Measurements from ENCODE around the gene XRCC2.
"Not testable (repeated sequence)": the region's sequence is repeated elsewhere in the genome, so short reads cannot be mapped to it uniquely, and the experiment has no call there.

XRCC2 gene

DNA sequence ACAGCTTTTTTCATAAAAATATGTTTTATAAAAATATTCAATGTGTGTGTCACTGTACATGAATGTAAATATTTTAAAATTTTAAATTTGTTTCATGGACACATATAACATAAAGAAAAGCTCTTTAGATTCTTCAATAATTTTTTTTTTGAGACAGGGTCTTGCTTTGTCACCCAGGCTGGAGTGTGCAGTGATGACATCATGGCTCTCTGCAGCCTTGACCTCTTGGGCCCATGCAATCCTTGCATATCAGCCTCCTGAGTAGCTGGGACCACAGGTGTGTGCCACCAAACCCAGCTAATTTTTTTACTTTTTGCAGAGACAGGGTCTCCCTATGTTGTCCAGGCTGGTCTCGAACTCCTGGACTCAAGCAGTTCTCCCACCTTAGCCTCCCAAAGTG is 9.9 kb downstream of the XRCC2 start:
- no peak overlapping the region for H3K4me2 ChIP-seq
- H3K27ac ChIP-seq: no peak overlapping the region
- H4K20me1 ChIP-seq: peaks cover 0 to 60% (median 29%) of the 10 kb centered on the region in 11 experiments; a peak in 10 of 22 replicates
- H3K9ac ChIP-seq: no peak overlapping the region
- H3K36me3 ChIP-seq: peaks cover 0 to 99% (median 75%) of the 10 kb centered on the region in 11 experiments; a peak in 19 of 22 replicates
- TF ChIP-seq Cebpa-rat (IDR thresholded peaks at IDR 0.05): no peak
- H3K4me1 ChIP-seq: peaks cover 0 to 7% (median 0%) of the 10 kb centered on the region in 10 experiments; a peak in 6 of 20 replicates
- H3K27me3 ChIP-seq: no peaks in the 10 kb centered on the region
- H3K4me3 ChIP-seq: no peak overlapping the region
- H3K9me3 ChIP-seq (replicated peaks in 1 of 11): no peaks in the 10 kb centered on the region

DNA sequence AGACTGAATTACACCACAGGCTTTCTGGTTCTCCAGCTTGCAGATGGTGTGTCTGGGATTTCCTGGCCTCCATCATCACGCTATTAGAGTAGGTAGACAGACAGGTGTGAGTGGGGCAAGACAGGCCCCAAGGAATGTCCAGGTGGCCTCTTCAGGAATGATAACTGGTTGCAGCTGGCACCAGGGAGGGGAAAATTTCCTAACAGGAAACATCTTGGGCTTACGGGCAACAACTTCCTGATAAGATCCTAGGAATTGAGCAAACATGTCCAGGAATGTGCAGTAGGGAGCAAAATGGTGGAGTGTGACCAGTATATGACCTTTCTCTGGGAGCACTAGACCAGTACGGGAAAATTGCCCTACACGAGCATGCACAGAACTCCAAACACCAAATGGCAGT is 11.3 kb downstream of the XRCC2 start:
- Histone ChIP-seq H3K4me2 (no peak overlapping the region; a peak in 1 of 22 replicates), H3K9ac (no peak overlapping the region), H3K4me1 (peaks cover 0 to 7% (median 0%) of the 10 kb centered on the region in 10 experiments; a peak in 6 of 20 replicates), H3K36me3 (peaks cover 0 to 99% (median 77%) of the 10 kb centered on the region in 11 experiments; a peak in 20 of 22 replicates), H4K20me1 (peaks cover 0 to 52% (median 18%) of the 10 kb centered on the region in 11 experiments; a peak in 10 of 22 replicates), H3K9me3 (replicated peaks in 1 of 11) (no peaks in the 10 kb centered on the region), H3K4me3 (no peak overlapping the region), H3K27me3 (no peaks in the 10 kb centered on the region), H3K27ac (peak overlapping the region in 1 of 11 experiments; percentile 9; a peak in 1 of 22 replicates)
- TF ChIP-seq Cebpa-rat (IDR thresholded peaks at IDR 0.05): no peak

DNA sequence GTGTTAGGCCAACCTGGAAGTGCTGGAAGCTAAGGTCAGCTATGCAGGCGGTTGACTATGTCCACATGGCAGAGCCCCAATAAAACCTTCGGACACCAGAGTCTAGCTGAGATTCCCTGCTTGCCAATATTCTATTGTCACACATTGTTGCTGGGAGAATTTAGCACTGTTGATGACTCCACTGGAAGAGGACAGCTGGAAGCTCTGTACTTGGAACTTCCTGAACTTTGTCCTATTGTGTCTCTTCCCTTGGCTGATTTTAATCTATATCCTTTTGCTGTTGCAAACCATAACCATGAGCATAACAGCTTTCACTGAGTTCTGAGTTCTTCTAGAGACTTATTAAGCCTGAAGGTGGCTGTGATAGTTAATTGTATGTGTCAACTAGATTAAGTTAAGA is 12.0 kb downstream of the XRCC2 start:
- Histone ChIP-seq H3K4me1 (peaks cover 0 to 7% (median under 1%) of the 10 kb centered on the region in 10 experiments; a peak in 7 of 20 replicates), H3K4me2 (no peak overlapping the region), H3K9me3 (replicated peaks in 1 of 11) (no peaks in the 10 kb centered on the region), H3K27me3 (no peaks in the 10 kb centered on the region), H3K27ac (no peak overlapping the region), H3K36me3 (peaks cover 0 to 99% (median 77%) of the 10 kb centered on the region in 11 experiments; a peak in 20 of 22 replicates), H3K4me3 (no peak overlapping the region), H3K9ac (no peak overlapping the region), H4K20me1 (peaks cover 0 to 45% (median 15%) of the 10 kb centered on the region in 11 experiments; a peak in 9 of 22 replicates)
- TF ChIP-seq Cebpa-rat (IDR thresholded peaks at IDR 0.05): no peak

GRCh38 chr7:152663148-152663740 is 12.7 kb downstream of the XRCC2 start:
- Histone ChIP-seq H3K4me2 (no peak overlapping the region), H4K20me1 (peaks cover 0 to 43% (median 16%) of the 10 kb centered on the region in 11 experiments; a peak in 9 of 22 replicates), H3K9ac (no peak overlapping the region), H3K4me1 (peaks cover 0 to 12% (median 4%) of the 10 kb centered on the region in 10 experiments; a peak in 9 of 20 replicates), H3K27ac (no peak overlapping the region), H3K4me3 (no peak overlapping the region), H3K27me3 (no peaks in the 10 kb centered on the region), H3K36me3 (peaks cover 0 to 99% (median 77%) of the 10 kb centered on the region in 11 experiments; a peak in 20 of 22 replicates), H3K9me3 (replicated peaks in 1 of 11) (no peaks in the 10 kb centered on the region)
- no peak for TF ChIP-seq Cebpa-rat (IDR thresholded peaks at IDR 0.05)

DNA sequence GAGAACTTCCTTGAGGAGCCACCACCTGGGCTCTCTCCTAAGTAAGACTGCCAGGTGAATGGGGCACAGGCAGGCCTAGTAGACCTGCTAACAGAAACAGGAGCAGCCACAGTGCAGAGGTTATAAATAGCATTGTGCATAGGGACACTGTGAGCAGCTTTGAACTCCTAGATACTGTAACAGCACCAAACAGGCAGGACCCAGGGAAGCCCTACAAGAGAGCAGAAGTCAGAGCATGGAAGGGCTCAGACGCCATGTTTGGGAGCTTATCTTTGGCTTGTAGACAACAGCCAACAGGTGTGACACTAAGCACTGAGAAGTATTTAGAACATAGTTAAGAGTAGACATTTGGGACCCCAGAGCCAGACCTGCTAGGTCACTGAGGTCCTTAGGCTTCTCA is 14.5 kb downstream of the XRCC2 start:
- no peak overlapping the region for H3K27ac ChIP-seq
- no peak overlapping the region for H3K4me2 ChIP-seq
- H3K4me3 ChIP-seq: no peak overlapping the region
- peaks cover 0 to 43% (median 16%) of the 10 kb centered on the region in 11 experiments; a peak in 9 of 22 replicates for H4K20me1 ChIP-seq
- H3K9ac ChIP-seq: no peak overlapping the region
- H3K4me1 ChIP-seq: peaks cover 0 to 16% (median 4%) of the 10 kb centered on the region in 10 experiments; a peak in 8 of 20 replicates
- no peak for TF ChIP-seq Cebpa-rat (IDR thresholded peaks at IDR 0.05)
- no peaks in the 10 kb centered on the region for H3K27me3 ChIP-seq
- H3K36me3 ChIP-seq: peaks cover 0 to 99% (median 76%) of the 10 kb centered on the region in 11 experiments; a peak in 20 of 22 replicates
- no peaks in the 10 kb centered on the region for H3K9me3 ChIP-seq (replicated peaks in 1 of 11)

DNA sequence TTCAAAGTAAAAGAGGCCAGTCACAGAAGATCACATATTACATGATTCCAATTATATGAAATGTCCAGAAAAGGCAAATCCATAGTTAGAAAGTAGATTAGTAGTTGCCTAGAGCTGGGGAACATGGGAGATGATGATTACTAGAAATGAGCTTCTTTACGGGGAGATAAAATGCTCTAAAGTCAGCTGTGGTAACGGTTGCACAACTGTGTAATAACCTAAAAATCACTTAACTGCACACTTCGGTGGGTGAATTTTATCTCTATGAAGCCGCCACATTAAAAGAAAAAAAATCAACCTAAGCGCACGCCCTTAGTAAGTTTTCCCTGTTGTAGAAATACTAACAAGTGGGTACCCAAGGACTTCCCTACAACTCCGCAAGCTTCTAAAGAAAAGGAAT is 15.9 kb downstream of the XRCC2 start:
- H3K4me2 ChIP-seq: no peak overlapping the region
- peaks cover 0 to 16% (median 4%) of the 10 kb centered on the region in 10 experiments; a peak in 8 of 20 replicates for H3K4me1 ChIP-seq
- H3K4me3 ChIP-seq: no peak overlapping the region
- H3K9me3 ChIP-seq (replicated peaks in 1 of 11): no peaks in the 10 kb centered on the region
- no peak overlapping the region for H3K27ac ChIP-seq
- no peaks in the 10 kb centered on the region for H3K27me3 ChIP-seq
- H4K20me1 ChIP-seq: peaks cover 0 to 38% (median 16%) of the 10 kb centered on the region in 11 experiments; a peak in 9 of 22 replicates
- peaks cover 0 to 100% (median 80%) of the 10 kb centered on the region in 11 experiments; a peak in 20 of 22 replicates for H3K36me3 ChIP-seq
- no peak for TF ChIP-seq Cebpa-rat (IDR thresholded peaks at IDR 0.05)
- no peak overlapping the region for H3K9ac ChIP-seq

DNA sequence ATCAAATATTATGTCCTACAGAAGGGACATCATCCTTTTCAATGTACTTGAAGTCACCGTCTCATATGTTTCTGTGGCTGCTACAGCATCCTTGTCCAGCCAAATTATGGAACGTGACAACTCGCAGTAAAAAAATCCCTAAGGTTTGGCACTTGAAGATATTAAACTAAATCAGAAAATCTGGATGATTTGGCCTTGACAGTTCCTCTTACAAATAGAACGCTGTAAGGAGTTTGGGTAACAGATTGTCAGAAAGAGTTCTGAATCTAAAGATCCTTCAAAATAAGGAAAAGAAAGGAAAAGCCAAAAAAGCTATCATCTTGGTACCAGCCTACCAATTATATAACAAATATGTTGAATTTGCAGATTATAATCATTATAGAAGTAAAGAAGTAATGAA is 21.0 kb downstream of the XRCC2 start:
- H3K9ac ChIP-seq: no peak overlapping the region
- peaks cover 0 to 12% (median 0%) of the 10 kb centered on the region in 10 experiments; a peak in 5 of 20 replicates for H3K4me1 ChIP-seq
- H3K36me3 ChIP-seq: peaks cover 0 to 100% (median 95%) of the 10 kb centered on the region in 11 experiments; a peak in 20 of 22 replicates
- no peaks in the 10 kb centered on the region for H3K27me3 ChIP-seq
- peaks cover 0 to 2% (median 0%) of the 10 kb centered on the region in 11 experiments; a peak in 1 of 22 replicates for H3K9me3 ChIP-seq (replicated peaks in 1 of 11)
- TF ChIP-seq Cebpa-rat (IDR thresholded peaks at IDR 0.05): no peak
- no peak overlapping the region for H3K4me2 ChIP-seq
- no peak overlapping the region for H3K27ac ChIP-seq
- H4K20me1 ChIP-seq: peaks cover 0 to 8% (median 0%) of the 10 kb centered on the region in 11 experiments; a peak in 5 of 22 replicates
- H3K4me3 ChIP-seq: no peak overlapping the region

DNA sequence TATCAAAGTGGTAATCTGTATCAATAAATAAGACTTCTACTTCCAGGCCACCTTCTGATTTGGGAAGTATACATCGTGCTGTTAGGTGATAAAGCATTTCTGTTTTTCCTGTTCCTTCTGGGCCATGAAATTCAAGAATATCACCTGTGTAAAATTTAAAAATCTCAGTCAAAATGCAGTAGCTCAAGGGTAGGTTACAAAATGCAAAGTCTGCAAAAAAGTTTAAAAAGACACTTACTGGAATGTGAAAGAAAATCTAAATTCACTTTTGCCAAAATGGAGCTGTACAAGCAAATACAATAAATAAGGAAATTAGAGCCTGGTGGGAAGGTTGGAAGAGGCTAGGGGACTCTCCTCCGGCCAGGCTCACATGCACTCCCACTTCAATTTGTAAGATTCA is 26.7 kb downstream of the XRCC2 start:
- H3K36me3 ChIP-seq: peaks cover 19 to 100% (median 95%) of the 10 kb centered on the region in 11 experiments; a peak in 21 of 22 replicates
- H4K20me1 ChIP-seq: no peaks in the 10 kb centered on the region; a peak in 1 of 22 replicates
- no peak overlapping the region for H3K9ac ChIP-seq
- H3K9me3 ChIP-seq (replicated peaks in 1 of 11): peaks cover 6 to 28% (median 23%) of the 10 kb centered on the region in 11 experiments; a peak in 17 of 22 replicates
- no peak overlapping the region for H3K27ac ChIP-seq
- peaks cover 0 to 8% (median 0%) of the 10 kb centered on the region in 10 experiments; a peak in 1 of 20 replicates for H3K4me1 ChIP-seq
- TF ChIP-seq Cebpa-rat (IDR thresholded peaks at IDR 0.05): no peak
- no peak overlapping the region for H3K4me3 ChIP-seq
- no peak overlapping the region for H3K4me2 ChIP-seq
- H3K27me3 ChIP-seq: no peaks in the 10 kb centered on the region

GRCh38 chr7:152647009-152647408 is 28.9 kb downstream of the XRCC2 start:
- Histone ChIP-seq H4K20me1 (no peaks in the 10 kb centered on the region; a peak in 1 of 22 replicates), H3K9me3 (replicated peaks in 1 of 11) (peaks cover 6 to 28% (median 23%) of the 10 kb centered on the region in 11 experiments; a peak in 17 of 22 replicates), H3K4me2 (no peak overlapping the region), H3K4me1 (peaks cover 0 to 8% (median 0%) of the 10 kb centered on the region in 10 experiments; a peak in 1 of 20 replicates), H3K27me3 (no peaks in the 10 kb centered on the region), H3K27ac (no peak overlapping the region), H3K4me3 (no peak overlapping the region), H3K36me3 (peaks cover 19 to 97% (median 85%) of the 10 kb centered on the region in 11 experiments; a peak in 21 of 22 replicates), H3K9ac (no peak overlapping the region)
- no peak for TF ChIP-seq Cebpa-rat (IDR thresholded peaks at IDR 0.05)

DNA sequence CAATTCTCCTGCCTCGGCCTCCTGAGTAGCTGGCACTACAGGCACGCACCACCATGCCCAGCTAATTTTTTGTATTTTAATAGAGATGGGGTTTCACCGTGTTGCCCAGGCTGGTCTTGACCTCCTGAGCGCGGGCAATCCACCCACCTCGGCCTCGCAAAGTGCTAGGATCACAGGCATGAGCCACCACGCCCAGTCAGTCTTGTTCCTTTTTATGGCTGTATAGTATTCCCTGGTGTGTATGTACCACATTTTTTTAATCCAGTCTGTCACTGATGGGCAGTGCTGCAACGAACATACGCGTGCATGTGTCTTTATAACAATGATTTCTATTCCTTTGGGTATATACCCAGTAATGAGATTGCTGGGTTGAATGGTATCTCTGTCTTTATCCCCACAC is 29.4 kb downstream of the XRCC2 start:
- H3K4me1 ChIP-seq, H3K27me3 ChIP-seq, H3K9ac ChIP-seq, H3K4me3 ChIP-seq, H3K27ac ChIP-seq, H3K4me2 ChIP-seq, H4K20me1 ChIP-seq: not testable (repeated sequence)
- peaks cover 19 to 93% (median 81%) of the 10 kb centered on the region in 11 experiments; a peak in 21 of 22 replicates for H3K36me3 ChIP-seq
- peaks cover 6 to 28% (median 23%) of the 10 kb centered on the region in 11 experiments; a peak in 17 of 22 replicates for H3K9me3 ChIP-seq (replicated peaks in 1 of 11)

All from BLaER1 treated with 17β-estradiol and CSF1 and Interleukin-3, amounts not matched to agents 10 nM and 100 nM (cell line).